HG03460 (cell line): Measurements from ENCODE around the gene OVAAL.

Experiments
- ATAC-seq: cut with Tn5 transposase; IDR thresholded peaks from one replicate; pipeline ENCODE4 v1.9.1; 2021; ENCODE audit not compliant: unreplicated experiment

OVAAL gene

GRCh38 chr1:180571060-180571831 lies 12.5 kb downstream of the OVAAL start:
- ATAC-seq, result no peak

GRCh38 chr1:180571832-180572636 lies 13.3 kb downstream of the OVAAL start:
- ATAC-seq, result no peak

DNA sequence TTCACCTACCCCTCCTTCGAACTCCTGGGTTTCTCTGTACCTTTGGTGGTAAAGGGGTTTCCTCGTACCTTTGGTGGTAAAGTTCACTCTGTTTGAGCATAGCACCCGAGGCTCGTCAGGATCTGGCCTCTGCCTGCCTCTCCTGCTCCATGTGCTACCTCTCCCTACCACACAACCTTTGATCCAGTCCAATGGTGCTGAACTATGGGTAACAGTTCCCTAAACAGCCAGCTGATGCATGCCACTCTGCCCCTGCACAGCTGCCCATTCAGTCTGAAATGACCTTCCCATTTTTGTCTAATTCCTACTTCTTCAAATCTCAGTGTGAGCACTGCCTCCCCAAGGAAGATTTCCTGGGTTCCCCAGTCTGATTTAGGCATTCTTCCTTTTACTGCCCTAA lies 14.0 kb downstream of the OVAAL start:
- no peak for ATAC-seq

- ATAC-seq, result no peak
Observed at GRCh38 chr1:180574031-180574713, 15.4 kb downstream of the OVAAL start.

GRCh38 chr1:180577361-180577760 lies 18.6 kb downstream of the OVAAL start:
- no peak for ATAC-seq

DNA sequence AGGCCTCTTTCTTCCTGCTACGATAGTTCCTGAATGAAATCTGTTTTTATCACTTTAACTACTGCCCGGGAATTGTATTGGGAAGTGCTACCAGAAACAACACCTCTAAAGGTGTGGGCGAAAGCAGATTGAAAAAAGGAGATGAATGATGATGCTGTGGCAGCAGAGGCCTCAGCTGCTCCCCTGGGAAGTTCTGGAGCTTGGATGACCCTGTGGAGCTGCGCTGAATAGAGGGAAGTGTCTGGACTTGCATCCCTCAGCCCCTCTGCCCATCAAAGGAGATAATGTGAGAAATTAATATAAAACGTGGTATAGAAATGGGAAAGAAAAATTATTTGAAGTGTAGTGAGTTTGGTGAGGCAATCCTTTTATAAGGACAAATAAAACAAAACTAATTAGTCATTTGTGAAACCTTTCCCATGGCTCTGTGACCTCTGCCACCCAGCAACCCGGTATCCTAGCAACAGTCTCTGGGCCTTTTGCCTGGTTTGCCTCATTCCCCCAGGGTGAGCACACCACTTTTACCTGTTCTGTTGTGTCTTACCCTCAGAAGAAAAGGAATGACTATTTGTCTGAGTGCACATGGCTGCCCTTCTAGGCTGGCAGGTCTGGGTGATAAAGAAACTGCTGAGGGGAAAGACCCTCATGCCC lies 21.3 kb downstream of the OVAAL start:
- ATAC-seq, result no peak

DNA sequence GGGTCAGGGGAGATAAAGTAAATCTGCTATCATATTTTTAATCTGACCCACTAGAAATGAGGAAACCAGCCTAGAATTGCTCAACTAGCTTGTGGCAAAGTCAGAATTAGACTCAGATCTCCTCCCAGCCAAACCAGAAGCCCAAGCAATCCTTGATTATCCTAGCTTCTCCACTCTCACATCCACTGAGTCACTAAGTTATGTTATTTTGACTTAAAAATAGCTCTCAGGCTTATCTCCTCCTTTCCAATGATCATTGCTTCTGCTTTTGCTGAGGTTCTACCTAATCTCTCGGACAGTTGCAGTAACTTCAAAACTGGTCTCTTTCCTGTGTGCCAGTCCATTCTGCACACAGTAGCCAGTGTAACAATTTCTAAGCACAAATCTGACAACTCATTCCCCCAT lies 22.9 kb downstream of the OVAAL start:
- ATAC-seq, result no peak

GRCh38 chr1:180584869-180585268 lies 26.1 kb downstream of the OVAAL start:
- no peak for ATAC-seq

GRCh38 chr1:180585994-180586359 lies 27.2 kb downstream of the OVAAL start:
- no peak for ATAC-seq

DNA sequence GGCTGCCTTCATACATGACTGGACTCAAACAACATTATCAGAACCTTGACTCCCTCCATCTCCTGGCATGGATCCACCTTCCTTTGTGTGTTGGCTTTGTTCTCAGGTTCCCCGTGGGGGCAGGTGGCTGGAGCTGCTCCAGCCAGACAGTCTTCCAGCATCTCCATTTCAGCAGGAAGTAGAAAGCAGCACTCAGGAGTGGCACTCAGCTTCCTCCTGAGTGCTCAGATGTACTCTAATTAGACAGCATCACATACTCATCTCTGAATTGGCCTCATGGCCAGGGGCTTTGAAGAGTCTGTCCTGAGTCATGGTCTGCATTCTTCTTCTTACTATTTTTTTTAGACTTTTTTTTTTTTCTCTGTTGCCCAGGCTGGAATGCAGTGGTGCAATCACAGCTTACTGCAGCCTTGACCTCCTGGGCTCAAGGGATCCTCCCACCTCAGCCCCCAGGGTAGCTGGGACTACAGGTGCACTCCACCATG lies 27.9 kb downstream of the OVAAL start:
- no peak for ATAC-seq

DNA sequence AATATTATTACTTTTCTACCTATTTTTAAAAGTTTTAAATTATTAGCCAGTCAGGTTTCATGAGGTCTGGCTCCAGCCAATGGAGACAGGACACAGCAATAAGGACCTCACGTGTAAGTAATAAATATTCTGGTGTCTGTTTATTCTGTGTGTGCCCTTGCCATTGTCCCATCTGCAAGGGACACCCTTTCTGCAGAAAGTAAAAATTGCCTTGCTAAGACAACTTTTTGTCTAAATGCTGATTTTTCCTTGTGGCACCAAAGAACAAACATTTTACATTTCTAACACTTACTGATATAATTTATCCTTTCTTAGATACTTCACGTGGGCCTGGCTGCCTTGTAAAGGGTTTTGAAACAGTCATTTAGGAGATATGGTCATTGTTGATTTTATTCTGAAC lies 29.4 kb downstream of the OVAAL start:
- no peak for ATAC-seq

GRCh38 chr1:180590889-180591288 lies 32.1 kb downstream of the OVAAL start:
- ATAC-seq, result no peak

GRCh38 chr1:180593382-180593781 lies 34.6 kb downstream of the OVAAL start:
- ATAC-seq, result no peak

GRCh38 chr1:180594723-180595122 lies 36.0 kb downstream of the OVAAL start:
- no peak for ATAC-seq

DNA sequence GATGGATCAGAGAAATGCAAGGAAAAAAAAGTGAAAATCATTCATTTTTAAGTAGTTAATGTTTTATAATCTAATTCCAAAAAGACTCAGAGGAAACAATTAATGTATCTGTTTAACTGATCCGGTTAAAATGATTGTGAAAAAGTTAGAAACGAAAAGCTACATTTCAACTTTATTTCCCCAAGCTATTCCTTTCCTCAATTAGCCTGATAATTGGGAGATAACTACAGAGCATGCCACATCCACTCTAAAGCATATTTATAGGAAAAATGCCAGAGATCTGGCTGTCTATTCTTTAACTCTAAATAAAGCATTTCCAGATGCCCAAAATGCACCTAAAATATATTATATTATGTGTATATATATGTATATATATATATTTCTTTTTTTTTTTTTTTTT lies 37.2 kb downstream of the OVAAL start:
- ATAC-seq, result no peak

GRCh38 chr1:180597520-180597919 lies 38.8 kb downstream of the OVAAL start:
- ATAC-seq, result no peak

DNA sequence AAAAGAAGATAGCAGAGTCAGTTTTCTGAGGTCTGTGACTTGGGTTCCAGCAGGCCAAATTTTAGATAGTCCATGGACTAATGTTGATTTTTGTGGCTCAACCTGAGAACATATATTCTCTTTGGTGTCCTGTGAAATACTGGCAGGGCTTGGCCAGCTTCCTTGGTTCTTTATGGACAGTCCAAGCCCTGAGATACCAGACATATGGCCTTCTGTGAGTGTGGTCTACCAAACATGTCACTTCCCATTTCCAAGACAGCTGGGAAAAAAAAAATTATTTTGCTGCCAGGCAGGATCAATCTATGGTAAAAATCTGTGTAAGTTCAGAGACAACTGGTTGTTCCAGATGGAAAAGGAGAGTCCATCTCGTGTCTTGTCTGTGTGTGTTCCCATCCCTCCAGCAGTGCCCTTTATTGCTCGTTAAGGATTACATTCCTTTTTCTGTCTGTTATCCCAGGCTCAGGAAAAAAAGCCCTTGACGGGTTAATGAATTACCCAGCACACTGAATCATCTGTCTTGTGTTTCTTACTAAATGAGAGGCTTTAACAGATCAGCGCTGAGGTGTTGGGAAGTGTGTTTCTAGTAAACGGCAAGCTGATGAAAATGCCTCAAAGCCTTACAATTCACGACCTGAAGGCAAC lies 39.7 kb downstream of the OVAAL start:
- ATAC-seq, result no peak

GRCh38 chr1:180600343-180600742 lies 41.6 kb downstream of the OVAAL start:
- no peak for ATAC-seq

- ATAC-seq, result no peak
Observed at GRCh38 chr1:180601512-180601911, 42.7 kb downstream of the OVAAL start.

- ATAC-seq, result no peak
Observed at GRCh38 chr1:180603223-180603849, 44.6 kb downstream of the OVAAL start.
